Right kidney (tissue), 1 donor: ENCODE data around the gene HBS1L.

ENCODE experiments used
- DNase-seq: peaks from one replicate; pipeline ENCODE4 v3.0.0-alpha.2; 2016

Gene HBS1L

DNA sequence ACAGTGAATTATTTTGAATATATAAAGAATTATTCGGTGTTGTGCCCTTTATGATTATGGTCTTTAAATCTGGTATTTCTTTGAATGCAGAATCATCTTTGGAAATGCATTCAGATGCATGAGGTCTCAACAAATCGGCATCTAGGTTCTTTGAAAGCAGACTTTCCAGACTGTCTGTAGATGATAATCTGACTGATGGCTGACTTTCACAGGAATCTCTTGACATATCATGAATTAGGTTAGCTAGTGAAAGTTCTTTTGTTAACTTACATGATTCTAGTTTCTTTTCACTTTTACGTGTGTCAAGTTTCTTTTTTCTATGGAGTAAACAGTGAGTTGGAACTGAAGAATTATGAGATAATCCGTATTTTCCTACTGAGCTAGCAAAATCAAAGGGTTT, 17.1 kb downstream of the HBS1L start:
- no peak for DNase-seq

DNA sequence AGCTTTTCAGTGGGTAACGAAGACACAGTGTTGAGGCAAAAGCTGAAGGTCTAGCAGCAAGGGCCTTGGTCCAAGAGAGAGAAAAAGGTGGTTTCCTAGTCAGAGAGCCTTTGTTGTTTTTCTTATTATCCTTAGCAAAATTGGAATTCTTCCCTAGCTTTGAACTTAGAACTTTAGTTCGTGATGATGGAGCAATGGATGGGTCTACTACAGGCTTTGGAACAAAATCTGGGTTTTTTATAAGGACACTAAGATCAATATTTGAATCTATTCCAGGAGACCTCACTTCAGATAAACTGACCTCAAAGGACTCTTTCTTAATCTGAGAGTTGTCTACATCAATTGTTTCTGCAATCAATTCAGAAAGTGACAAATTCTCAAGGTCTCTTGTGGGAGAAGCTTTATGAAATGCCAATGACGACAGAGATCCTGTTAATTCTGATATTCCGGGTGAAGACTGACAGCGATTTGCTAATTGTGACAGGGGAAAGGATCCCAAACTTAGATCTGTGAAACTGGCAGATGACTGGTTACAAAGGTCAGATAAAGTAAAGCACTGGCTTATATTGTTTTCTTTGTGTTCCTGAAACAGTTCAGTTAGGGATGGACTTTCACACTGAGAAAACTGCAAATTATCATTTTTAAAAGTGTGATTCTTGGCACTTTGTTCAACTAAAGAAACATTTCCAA, 17.7 kb downstream of the HBS1L start:
- no peak for DNase-seq

DNA sequence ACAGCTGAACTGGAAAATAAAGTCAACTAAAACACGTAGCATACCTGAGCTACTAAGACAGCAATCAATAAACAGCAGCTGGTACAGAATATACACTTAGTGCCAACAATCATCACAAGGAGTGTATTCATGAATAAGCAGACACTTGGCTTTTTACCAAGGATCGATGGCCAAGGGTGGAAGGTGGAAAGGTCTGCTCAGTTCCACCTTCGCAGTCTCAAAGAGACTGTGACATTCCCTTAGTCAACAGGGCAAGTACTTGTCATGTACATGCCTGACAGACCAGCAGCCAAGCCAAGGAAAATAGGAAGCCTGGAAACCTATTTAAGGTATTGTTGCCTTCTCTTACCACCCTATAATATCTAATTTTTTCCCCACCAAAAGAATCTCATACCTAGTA, 21.4 kb downstream of the HBS1L start:
- no peak for DNase-seq

DNA sequence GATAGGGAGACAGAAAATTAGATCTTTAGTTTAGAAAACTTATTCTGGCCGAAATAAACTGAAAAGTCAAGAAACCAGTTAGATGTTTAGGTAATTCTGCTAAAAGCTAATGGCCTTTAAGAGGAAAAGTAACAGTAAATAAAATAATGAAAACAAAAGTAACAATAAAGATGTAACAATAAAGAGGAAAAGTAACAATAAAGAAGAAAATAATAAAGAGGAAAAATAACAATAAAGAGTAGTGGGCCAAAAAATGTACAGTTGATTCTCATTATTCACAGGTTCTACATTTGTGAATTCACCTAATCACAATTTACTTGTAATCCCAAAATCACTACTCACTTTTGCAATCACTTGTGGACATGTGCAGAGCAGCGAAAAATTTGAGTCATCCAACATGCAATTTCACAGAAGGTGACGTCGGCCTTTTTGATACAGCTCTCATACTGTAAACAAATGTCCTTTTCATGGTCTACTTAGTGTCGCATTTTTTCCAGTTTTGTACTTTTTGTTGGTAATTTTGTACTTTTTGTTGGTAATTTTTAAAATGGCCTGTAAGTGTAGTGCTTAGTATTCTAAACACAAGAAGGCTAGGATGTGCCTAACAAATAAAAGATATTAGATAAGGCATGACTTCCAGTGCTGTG, 24.0 kb downstream of the HBS1L start:
- no peak for DNase-seq

DNA sequence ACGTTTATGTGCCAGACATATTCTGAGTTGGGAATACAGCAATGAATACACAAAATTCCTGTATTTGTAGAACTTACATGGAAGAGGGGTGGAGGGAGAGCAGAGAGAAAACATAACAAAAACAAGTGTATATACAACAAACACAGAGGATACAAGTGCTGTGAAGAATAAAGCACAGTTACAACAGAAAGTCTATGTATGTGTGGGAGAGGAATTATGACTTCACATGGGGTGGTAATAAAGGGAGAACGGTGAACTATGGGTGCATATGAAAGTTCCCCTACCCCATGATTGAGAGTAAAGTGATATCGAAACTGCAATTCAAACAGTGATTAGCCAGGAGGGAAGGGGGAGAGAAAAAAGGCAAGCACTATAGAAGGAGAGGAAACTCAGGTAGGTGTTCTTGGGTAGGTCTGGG, 24.6 kb downstream of the HBS1L start:
- no peak for DNase-seq

DNA sequence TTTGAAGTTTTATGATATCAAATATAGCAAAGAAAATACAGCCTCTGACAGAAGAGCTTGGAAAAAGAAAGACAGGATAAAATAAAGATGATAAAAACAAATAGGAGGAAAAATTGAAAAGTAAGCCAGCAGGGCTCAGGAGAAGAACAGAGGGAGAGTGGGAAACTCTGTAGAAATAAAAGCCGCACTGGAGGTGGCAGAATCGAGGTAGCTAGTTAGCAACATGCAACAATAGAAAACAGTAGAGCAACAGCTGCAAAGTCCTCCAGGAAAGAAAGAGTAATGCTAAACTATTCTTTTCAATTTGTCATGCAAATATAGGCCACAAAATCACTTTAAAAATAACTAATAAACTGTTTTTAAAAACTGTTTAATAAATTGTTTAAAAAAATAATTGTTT, 28.8 kb downstream of the HBS1L start:
- DNase-seq = no peak

DNA sequence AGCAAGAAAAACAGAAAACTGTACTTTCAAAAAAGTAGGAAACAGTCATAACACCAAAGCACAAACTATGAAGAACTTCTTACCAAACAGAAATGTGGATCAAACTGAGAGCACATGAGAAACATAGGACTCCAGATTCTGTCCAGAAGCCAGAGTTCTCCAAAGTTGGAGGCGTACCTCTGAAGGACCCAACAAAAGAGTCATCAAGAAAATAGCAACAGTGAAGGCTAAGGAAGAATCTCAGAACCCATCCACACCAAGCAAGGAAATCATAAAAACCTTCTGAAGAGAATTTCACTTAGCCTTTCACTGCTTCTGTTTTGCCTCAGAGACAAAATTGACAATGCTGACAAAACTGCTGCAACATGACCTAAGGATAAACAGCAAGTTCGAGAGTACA, 29.4 kb downstream of the HBS1L start:
- DNase-seq = no peak

DNA sequence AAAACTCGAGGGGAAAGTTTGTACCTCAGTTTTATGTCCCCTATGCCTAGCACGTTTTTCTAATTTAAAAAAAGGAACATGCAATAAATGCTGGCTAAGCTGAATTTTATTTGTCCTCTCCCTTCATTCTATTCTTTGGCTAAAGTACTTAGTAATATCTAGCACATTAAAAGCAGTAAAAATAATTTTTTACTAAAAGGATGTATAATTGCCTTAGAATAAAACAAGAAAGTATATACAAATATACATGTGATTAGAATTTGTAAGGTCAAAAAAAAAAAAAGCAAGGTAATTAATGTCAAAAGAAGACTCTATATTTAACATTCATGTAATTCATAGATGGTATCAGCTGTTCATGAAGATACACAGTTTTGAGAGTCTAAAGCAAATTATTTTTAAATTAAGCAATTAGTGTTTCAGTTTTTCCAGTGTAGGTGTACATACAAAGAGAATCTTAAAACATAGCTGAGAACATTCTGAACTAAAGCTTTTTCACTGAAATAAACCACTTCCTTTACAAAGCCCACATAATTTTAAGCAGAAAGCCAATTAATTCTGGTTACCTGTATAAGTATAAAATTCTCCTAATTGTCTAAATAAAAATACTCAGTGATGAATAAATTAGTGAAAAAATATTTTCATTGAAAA, 32.4 kb downstream of the HBS1L start:
- DNase-seq = no peak

DNA sequence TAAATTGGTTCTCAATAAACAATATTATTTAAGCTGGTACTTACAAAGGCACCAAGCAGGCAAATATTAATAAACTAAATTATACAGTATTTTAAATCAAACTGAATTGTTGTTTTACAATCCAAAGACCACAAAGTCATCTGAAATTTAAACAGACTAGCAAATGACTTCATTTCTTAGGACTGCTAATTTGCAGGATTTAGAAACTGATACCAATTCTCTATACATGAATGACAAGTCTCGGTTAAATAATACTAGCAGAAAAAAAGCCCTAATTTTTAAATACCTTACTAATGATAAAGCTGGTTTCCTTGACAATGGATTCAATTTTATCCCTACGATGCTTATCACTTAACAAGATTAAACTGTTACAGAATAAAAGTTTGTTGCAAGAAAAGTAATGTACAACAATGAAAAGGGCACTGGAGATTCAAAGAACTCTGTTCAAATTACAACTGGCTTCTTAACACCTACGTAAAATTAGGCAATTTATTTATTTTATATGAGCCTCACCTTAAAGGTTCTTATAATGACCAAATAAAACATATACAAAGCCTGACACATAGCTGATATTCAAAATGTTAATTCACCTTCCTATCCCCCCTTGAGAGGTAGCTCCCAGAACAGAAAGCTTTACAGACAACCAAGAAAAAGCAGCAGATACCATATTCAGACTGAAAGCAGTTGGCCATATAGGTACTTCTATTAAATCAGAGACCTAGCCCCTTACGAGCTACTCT, 33.1 kb downstream of the HBS1L start:
- DNase-seq = no peak

DNA sequence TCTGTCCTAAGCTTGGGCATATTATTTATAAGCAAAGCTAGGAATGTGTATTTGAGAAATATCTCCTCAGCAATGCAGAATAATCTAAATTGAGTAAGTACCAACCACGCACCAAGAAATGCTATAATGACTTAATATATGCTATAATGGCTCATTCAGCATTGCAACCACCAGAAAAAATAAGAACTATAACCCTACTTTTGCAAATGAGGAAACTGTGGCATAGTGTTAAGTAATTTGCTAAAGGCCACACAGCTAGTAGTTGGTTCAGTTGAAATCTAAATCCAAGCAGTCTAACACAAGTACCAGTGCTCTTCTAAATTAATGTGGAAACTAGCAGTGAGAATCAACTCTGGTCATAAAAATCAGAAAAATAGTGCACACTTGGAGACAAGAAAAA, 35.7 kb downstream of the HBS1L start:
- no peak for DNase-seq

DNA sequence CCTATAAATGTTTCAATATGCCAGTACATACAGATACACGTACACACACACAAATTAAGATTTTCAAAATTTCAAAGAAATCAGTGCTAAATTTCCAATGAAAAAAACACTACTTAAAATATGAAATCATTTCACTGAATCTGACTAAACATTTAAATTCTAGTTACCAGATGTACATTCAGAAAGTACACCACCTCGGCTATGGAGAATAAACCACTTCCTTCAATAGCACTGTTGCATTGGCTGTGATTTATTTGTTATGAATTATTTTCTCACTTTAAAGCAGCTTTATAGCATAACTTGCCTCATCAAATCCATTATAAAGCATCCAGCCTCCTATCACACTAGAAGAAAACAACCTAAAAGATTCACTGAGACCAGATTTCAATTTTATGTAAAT, 36.6 kb downstream of the HBS1L start:
- no peak for DNase-seq

DNA sequence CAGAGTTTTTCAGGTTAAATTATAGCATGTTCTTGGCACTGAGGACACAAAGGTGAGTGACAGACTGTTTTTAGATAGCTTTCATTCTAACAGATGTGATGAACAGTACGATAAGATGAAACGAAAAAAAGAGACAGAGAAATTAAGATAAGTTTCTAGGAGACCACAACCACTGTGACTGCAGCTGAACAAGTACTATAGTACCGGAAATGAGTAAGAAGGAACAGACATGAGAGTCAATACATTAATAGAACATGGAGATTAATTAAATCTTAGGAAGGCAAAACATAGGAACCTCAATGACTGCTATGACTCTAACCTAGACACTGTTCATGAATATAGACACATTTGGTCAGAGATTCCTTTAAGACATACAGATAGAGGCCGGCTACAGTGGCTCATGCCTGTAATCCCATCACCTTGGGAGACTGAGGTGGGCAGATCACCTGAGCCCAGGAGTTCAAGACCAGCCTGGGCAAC, 40.2 kb downstream of the HBS1L start:
- DNase-seq = no peak

DNA sequence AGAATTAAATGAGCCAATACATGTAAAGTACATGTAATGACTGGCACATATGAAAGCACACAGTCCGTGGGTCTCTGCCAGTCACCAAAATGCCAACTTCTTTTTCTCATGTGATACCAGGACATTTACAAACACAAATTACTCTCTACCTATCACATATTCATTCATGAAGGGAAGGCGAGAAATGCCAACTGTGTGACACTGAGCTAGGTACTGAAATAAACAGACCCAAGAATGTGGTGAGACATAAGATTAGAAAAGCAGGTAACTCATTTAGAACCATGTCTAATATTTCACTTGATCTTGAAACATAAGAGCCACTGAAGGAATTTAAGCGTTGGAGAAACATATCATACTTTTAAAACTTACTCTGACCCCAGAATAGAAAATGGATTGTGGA, 41.4 kb downstream of the HBS1L start:
- DNase-seq = no peak

DNA sequence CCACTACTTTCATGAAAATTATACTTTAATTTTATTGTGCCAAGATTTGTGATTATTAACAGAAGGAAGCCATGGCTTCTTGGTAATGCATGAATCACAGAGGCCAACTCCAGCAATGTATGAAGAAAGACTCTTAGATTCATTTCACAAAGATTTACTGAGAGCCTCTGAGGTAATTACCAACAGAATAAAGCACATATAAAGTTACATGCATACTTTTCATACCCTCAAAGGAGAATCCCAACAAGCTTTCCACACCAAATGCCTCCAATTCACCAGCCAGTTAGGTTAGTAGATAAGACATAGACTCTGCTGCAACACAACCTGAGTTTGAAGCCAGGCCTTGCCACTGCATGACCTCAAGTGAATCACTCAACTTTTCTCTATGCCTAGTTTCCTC, 41.9 kb downstream of the HBS1L start:
- DNase-seq = no peak

DNA sequence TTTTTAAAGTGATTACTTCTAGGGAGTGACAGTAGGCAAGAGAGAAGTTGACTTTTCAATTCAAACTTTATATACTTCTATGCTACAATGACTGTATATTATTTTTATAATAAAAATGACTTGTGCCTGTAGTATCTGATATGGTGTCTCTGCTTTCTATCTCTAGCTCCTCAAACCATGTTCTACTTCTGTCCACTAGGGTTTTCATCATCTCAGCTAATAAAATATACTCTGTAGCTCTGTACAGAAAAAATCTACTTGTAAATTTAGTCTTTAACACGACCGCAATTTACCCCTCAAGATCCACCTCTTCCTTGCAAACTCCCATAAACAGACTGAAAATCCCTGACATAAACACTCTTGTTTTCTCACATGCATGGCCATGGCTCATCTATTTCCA, 42.3 kb downstream of the HBS1L start:
- no peak for DNase-seq

DNA sequence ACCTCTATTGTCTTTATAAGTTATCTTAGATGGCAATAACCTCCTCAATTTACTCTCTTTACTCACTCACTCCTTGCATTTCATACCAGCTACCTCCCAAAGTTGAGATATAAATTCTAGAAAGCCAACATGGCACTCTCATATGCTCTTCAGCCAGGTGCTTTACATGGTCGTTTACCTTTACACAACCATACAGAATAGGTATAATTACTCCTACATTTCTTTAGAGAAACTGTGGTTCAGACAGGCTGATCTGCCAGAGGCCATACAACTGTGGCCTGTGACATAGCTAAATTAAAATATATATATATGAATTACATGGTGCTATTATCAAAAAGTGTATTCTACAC, 45.7 kb downstream of the HBS1L start:
- no peak for DNase-seq

DNA sequence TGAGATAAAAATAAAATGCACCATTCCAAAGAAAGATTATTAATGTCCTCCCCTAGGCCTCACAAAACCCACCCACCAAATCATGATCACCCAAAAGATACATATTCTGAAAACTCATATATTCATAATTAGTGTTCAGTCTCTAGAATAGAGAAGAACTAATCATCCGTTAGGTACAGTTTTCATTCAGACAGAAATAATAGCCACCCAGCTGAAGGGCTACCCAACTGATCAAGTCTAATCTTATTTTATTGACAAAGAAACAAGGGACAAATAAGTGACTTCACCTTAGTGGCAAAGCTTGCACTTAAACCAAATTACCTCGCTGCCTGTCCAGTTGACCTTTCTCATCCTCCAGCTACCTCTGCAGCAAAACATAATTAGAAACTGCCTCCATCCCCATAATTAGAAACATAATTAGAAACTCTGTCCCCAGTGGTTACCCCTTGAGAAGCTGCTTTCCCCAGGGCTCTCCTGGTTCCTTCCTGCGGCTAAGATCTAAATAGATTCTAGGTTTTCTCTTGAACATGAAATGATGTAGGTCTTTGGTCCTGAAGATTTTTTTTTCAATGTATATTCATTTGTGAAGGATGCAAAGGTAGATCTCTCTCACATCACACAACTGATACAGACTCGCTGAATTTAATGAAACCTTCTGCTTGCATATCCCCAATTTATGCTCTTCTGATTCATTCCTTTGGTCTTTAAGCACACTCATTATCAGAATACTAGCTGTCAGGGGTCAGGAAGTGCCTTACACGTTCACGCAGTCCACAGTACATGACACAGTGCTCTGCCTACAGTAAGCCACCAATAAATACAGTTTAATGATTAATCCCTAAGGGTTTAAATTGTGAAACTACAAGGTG, 46.3 kb downstream of the HBS1L start:
- no peak for DNase-seq

DNA sequence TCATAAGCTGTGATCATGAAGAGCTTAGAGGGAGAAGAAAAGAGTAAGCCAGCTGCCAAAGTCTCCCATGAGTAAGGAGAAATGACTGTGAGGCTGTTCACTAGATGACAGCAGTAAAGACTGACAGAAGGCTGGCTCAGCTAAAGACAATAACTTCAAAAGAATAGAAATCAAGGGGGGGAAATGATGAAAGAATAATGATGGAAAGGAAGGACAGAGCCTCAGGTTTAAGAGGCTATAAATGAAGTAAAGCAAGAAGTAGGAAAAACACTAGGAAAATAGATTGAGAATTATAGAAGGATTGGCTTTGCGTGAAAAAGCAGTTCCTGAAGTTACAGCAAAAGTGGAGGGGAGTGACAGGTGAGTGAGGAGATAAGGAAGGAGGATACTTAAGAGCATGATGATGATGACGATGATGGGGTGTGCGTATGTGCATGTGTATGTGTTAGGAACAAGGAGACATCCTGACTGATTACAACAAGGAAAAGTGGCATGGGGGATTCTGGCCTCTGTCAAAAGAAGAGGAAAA, 48.2 kb downstream of the HBS1L start:
- no peak for DNase-seq

DNA sequence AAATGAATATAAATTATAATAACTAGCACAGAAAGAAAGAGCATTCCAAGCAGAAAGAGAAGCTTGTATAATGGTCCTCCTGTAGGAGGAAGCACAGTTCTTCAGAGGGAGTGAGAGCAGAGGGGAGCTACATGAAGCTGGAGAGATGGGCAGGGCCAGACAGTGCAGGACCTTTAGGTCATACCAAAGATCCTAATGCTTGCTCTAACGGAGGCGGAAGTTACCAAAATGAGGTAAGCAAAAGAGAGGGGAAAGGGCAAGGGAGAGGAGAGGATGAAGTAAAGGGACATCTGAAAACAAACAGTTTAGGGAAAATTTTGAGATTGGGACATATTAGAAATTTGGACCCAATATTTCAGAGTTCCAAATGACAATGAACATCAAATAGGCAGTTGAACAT, 50.2 kb downstream of the HBS1L start:
- DNase-seq = no peak

DNA sequence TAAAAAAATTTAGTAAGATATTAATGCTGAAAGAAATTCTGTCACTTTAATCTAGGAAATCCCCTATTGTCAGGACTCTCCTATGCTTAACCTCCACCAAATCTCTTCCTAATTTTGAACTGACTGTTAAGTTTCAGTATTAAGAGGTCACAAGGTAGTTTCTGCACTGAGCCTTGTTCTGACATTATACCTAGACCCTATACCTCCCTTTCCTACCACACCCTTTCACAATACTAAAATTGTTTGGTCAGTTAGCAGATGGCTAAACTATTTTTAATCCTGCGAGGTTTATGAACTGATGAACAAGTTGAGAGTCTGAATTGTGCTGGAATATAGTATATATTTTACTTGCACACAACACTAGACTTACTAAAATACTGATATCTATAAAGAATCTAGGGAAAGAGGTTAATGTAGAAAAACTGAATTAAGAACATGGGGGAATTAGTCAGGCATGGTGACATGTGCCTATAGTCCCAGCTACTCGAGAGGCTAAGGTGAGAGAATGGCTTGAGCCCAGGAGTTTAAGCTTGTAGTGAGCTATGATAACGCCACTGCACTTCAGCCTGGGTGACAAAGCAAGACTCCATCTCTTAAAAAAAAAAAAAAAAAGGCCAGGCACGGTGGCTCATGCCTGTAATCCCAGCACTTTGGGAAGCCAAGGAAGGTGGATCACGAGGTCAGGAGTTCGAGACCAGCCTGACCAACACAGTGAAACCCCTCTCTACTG, 51.5 kb downstream of the HBS1L start:
- DNase-seq = no peak

DNA sequence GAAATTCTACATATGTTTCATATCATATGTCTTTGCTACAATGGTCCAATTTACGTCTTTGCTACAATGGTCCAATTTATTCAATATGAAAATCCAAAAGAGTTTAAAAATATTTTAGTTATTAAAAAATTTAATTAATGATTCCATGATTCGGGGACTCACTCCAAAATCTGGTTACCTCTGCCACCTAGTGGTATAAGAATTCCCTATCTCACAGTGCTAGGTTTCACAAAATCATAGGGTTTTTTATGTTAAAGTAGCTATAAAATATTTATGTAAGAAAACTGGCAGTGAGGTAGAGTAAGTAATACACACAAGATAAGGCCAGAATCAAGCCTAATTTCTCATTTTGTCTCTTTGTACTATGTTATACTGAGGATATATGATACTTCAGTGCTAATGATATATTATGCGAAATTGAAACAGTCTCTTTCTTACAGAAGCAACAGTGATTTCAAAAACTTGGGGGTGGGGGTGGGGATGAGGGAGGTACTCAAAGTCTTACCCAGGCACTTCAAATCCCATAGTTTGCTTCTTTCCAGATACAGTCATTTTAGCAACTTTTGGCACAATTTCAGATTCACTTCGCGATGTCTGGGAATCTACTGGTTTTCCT, 52.3 kb downstream of the HBS1L start:
- DNase-seq = no peak
